Suppressor macrophage treated with lipopolysaccharide for 4 hours (primary cell): ENCODE results near the gene CCDC106.

Experiments used
- DNase-seq: peaks from one replicate; pipeline ENCODE4 v3.0.0-alpha.2; 2020

Gene CCDC106

DNA sequence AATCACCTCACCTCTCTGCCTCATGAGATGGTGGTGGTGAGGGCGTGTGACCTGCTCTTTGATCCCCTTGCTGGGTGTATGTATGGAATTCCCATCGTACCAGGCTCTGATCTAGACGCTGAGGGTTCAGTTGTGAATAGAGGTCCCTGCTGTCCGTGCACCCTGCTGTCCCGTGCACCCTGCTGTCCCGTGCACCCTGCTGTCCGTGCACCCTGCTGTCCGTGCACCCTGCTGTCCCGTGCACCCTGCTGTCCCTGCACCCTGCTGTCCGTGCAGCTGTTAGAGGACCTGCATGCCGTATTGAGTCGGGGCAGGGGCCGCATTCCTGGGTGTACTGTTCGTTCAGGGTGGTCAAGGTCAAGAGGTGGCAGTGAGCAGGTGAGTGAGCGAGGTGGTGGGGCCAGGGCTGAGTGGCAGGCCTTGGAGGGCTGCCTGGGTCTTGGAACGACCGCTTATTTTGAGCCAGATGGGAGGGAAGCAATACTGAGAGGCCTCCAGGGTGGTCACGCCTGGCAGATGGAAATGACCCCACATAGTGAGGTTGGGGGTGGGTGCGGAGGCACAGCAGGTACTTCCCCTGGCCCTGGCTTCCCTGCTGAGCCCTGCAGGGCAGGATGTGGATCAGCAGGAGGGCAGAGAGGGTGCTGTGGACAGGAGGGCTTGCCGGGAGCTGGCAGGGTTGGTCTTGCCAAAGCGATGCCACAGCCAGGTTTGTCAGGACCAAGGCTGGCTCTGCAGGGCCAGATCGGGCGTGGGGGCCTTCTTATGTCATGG lies 22.5 kb downstream of the CCDC106 start:
- no peak for DNase-seq

DNA sequence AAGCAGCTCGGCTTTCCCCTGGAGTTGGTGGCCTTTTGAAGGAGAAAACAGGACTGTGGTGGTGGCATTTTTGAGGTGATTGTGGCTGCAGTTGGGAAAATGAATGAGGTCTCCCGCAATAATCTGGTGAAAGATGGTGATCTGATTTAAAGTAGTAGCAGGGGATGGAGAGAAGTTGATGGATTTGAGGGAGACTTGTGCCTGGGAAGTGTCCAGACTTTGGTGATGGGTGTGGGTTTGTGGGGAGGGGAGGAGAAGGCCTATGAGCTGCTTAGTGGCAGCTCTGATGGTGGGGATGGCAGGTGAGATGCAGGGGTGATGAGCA lies 23.0 kb downstream of the CCDC106 start:
- no peak for DNase-seq

DNA sequence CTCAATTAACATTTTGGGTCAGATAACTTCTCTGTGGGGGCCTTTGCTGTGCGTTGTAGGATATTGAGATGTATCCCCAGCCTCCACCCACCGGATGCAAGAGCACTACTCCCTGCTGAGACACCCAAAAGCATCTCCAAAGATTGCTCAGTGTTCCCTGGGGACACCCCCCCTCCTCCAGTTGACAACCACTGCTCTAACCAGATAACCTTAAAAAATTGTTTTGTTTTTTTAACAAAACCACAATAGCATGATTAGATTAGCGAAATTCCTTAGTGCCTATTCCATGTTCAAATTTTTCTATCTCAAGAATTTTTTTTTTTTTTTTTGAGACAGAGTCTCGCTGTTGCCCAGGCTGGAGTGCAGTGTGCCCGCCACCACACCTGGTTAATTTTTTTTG lies 24.4 kb downstream of the CCDC106 start:
- no peak for DNase-seq

DNA sequence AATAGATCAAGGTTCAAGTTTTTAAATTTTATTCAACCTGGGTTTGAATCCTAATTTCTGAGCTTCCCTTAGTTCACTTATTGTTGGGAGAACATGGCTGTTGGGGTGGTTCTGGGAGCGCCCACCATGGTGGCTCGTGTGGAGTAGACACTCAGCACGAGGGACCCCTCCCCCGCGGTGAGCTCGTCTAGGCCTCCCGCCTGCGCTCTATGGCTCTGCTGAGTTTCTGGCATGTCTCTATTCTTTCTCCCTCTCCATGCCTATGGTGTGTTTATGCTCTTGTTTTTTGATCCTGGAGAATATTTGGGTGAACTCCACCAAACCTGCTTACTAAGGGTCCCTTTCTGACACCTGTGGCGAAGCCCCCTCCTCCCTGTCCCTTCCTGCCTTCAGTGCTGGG lies 25.5 kb downstream of the CCDC106 start:
- no peak for DNase-seq

DNA sequence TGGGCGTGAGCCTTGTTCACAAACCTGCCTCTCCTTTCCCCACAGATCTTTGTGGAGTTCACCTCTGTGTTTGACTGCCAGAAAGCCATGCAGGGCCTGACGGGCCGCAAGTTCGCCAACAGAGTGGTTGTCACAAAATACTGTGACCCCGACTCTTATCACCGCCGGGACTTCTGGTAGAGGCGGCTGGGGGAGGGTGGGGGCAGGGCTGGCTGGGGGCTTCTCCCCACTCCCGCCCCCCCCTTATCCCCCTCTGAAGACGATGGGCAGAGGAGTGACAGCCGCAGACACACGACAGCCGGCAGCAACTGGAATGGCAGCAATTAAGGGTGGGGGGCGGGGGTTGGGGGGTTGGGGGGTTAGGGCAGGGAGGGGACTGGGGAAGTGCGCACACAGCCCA lies 25.9 kb downstream of the CCDC106 start:
- no peak for DNase-seq

DNA sequence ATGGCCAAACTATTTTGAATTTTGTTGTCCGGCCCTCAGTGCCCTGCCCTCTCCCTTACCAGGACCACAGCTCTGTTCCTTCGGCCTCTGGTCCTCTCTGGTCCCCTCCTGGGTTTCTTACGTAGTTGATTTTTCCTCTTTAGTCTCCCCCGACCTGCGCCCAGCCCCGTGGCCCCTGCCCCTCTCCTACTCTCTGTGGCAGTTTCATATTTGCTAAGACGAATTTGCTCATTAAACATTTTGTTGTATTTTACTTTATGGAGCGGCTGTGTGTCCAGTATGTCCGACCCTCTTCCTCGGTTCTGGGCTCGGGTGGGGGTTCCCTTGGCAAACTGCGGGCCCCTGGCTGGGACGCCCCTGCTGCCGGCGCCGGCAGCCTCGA lies 26.4 kb downstream of the CCDC106 start:
- DNase-seq = no peak

DNA sequence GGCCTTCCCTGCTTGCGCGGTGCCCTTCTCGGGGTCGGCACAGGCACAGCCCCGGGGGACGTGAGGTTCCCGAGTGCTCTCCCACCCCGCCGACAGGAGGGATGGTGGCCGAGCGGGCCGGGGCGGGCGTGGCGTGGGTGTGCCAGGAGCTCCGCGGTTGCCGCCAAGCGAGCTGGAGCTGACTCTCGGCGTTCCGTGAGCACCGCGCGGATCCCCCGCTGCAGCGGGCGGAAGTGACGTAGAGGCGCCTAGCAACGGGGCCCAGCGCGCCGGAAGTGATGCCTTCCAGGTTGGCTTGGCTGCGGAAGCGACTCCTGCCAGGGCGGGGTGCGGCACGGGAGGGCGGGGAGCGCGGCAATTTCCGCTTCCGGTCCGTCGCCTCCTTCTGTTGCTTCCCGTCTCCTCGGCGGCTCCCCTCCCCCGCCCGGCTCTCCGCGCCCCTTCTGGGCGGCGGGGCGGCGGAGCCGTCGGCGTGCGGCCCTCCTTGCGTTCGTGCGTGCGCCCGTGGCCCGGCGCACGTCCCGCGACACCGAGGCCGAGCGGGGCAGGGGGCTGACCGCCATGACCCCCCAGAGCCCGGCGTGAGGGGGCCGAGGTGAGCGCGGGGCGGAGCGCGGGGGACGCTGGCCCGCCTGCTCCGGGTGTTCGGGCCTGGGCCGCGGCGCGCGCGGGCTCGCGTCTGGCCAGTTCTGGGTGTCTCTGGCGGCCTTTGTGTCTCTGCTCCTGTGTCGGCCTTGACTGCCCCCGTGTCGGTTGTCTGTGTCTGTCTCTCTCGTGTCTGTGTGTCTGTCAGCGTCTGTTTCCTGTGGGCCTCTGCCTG lies 27.0 kb downstream of the CCDC106 start, which contains the start of gene EPN1:
EPN1 (plus strand) TSS at position 386 of the 820 bp plus-strand sequence. CDS start 3,402 bp downstream, outside the sequence.
- DNase-seq = peak; percentile 98

DNA sequence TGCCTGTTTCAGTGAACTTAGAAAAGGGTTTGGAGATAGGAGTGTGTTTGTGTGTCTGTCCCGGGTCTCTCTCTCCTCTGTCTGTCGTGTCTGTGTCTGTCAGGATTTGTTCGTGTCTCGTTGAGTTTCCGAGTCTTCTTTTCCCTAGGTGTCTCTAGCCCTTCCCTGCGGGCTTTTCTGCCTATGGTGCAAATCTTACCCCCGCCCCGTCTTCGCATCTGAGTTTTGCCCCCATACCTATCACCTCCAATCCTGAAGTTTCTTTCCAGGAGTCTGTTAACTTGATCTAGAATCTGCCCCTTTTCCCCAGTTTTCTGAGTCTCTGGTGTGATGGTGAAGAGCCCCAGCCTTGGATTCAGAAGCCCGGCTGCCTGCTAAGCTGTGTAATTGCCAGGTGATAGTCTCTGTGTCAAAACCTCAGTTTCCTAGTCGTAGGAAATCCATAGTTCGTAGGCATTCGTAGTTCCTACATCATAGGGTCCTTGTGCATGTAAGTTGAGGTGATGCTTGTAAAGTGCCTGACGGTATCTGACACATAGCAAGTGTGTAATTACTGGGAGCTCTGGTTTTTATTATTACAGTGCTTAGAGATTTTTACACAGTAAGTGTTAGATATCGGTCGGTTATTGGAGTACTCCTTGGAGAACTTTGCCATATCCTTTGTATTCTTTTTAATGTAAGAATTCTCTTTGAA lies 27.8 kb downstream of the CCDC106 start:
- peak; percentile 25 for DNase-seq

DNA sequence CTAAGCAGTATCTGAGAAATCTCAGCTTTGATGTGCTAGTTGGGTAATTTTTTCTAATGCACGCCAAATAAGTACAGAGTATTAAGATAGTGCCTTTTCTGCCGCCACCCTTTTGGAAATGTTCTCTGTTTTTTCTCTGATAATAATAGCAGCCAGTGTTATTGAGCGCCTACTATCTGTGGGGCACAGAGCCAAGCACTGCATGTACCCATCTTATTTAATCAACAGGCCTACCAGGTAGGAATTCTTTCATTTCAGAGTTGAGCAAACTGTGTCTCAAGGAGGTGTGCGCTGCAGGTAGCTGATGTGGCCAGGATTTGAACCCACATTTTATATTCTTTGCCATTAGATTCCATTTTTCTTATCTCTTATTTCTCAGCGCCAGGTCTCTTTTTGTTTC lies 28.4 kb downstream of the CCDC106 start:
- DNase-seq = no peak

DNA sequence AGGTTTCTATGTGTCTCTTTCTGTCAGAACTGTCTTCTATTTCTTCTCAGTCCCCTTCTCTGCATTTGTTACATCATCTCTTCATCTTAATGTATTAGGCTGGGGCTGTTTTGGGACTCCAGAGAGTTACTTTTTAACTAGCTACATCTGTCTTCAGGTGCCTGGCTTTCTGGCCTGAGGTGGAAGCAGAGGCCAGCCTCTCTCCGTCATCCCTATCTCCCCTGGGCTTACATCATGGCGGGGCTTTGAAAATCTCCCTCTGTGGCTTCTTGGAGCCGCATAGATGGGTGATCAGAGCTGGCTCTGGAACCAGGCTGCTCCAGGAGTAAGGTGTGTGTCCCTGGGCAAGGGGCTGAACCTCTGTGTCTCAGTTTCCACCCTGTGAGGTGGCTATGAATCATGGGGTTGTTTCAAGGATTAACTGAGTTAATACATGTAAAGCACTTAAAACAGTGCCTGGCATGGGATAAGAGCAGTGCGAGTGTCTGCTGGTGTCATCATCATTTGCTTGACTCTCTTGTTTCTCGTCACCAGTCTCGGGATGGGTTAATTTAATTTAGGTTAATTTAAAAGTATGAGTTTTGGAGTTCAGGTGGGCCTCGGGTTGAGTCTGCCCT lies 29.0 kb downstream of the CCDC106 start:
- no peak for DNase-seq

DNA sequence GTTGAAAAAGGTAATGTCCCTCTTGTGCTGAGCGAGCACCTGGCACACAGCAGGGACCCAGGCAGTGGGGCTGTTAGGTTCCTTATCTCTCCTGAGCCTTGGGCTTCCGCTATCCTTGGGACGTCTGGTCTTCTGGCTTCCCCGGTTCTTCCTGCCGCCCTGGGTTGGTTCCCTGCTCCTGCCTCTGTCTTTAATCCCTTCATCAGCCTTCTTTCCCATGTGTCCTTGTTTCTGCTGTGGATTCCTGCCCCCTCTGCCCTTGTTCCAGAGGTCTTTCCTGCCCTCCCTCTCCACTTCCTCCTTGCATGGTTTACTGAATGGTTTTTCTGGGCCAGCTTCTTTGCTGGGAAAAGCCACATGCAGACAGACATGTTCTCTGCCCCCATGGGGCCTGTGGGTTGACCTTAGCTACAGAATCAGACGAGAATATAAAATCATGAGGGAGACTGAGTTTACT lies 29.6 kb downstream of the CCDC106 start:
- no peak for DNase-seq

DNA sequence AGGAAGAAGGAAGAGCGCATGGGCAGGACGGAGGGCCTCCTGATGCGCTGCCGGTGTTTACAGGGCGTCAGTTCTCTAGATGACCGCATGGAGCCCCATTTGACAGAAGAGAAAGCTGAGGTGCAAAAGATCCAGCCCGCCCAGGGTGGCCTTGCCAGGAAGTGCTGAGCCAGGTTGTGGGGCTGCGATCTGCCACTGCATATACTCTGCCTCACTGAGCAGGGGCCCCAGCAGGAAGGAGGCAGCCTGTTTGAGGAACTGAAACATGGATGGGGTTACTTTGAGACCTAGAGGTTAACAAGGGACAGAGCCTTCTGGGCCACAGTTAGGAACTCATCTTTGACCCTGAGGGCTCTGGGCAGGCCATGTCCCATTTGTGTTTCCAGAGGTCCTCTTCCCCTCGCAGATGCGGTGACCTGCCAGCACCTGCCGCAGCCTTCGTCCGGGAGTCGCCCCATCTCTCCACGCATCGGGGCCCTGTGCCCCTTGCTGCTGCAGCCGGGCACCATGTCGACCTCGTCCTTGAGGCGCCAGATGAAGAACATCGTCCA lies 30.2 kb downstream of the CCDC106 start:
- DNase-seq = peak; percentile 80

DNA sequence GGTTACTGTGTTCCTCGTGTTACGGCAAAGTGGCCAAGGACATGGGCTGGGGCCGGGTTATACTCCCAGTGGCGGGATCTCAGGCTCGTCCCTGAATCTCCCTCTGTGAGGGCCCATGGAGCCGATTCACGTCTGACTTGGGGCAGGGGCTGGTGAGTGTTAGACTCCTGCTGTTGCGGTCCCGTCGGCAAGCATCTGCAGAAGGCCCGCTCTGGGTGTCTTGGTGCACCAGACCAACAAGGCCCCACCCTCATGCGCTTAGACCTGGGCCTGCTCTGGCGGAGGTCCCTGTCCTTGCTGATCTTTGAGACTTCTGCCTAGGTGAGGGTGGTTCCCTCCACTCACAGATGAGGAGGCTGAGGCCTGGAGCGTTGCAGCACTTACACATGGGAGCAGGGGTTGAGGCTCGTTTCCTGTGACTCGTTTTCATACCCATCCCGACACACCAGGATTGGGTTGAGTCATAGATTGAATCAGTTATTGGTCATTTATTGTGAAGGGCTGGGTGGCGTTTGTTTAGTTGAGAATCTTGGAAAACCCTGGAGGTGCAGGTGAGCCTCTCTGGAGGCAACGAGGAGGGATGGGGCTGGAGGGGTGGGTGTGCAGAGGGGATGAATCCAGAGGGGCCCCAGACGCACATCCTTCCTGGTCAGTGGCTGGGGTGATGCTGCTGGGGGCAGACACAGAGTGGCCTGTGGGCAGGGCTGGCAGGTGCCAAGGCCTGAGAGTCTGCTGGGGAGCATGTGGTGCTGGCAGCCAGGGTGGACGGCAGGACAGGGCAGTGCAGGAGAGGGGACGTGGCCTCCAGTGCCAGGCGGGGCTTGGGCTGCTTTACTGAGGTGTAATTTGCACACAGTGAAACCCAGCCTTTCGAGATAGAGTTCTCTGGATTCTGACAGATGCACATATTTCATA lies 31.6 kb downstream of the CCDC106 start:
- DNase-seq = no peak

DNA sequence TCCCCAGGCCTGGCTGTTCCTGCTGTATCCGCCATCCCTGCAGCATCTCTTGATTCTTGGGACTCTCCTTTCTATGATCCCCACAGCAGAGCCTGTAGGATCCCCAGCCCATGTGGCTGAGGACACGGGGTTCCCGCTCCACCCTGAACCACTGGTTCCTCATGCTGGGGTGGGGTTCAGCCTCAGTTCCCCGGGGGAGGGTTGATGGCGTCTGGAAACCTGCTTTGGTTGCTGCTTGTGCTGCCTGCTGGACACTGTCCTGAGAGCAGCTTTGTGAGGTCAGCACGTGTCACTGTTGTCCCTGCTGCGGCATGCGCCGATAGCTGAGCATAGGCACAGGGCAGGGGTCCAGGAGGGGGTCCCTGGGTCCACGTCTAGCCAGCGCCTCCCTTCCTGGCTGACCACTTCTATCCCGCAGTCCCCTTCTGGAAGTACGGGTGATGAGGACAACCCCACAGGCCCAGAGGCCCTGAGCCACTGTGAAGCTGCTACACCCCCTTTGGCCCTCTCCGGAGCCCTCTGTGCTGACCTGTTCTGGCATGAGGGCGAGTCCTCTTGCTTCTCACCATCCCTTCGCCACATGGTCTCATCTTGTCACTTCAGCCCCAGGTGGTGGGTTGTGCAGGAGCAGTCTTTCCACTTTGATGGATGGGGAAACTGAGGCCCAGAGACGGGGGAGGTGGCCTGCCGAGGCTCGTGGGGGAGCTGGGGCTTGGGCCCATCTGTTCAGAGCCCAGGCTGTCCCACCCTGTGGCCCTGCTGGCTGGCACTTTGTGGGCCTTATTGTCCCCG lies 32.5 kb downstream of the CCDC106 start:
- no peak for DNase-seq

DNA sequence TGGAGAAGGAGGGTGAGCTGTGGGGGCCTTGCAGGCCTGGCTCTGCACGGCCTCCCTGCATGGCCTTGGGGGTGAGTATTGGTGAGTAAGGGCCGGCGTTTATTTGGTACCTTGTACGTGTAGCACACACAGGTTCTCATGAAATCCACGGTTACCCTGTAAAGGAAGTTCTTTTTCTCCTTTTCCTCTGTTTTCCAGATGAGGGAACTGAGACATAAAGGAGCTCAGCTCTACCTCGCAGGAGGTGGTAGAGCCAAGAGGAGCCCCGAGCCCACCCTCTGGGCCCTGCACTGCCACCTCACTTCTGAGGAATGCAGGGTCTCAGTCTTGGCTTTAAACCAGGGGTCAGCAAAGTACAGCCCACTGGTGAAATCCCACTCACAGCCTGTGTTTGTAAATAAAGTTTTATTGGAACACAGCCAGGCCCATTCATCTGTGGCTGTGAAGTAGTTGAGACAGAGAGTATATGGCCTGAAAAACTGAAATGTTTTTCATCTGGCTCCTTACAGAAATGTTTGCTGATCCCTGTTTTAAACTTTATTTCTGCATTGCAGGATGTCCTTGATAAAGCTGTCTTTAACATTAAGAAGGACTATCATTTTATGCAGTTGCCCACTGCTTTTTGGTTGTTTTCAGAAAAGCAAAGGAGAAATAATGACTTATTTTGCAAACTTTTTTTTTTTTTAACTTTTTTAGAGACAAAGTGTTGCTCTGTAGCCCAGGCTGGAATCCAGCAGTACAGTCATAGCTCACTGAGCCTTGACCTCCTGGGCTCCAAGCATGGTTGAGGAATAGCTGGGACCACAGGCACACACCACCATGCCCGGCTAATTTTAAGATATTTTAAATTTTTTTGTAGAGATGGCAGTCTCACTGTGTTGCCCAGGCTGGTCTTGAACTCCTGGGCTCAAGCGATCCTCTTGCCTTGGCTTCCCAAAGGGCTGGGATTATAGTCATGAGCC lies 33.4 kb downstream of the CCDC106 start:
- no peak for DNase-seq

DNA sequence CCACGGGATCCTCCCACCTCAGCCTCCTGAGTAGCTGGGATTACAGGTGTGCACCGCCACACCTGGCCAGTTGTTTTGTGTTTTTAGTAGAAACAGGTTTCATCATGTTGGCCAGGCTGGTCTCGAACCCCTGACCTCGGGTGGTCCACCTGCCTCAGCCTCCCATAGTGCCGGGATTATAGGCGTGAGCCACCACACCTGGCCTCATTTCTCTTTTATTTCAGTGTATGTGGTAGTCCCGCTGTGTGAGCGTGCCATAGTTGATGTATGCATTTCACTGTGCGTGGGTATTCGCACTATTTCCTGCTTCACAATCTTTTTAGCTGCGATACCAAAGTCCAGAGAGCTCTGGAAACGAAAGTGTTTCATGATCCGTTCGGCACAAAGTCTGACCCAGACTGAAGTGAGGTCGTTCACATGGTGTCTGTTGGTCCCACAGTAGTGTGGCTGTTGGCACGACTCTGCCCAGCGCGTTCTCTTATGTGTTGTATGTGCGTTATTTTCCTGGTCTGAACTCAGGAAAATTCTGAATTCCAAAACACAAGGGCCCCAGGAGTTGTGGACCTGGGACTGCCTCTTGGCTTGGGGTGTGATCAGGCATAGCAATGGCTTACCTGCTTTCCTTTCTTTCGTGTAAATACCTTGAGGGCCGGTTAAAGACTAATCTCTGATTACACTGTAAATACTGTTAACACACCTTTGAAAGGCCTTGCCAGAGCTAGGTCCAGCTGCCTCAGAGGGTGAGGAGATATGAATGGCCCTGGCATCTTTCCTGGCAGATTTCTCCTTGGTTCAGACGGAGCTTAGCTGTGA lies 35.6 kb downstream of the CCDC106 start:
- DNase-seq = no peak

DNA sequence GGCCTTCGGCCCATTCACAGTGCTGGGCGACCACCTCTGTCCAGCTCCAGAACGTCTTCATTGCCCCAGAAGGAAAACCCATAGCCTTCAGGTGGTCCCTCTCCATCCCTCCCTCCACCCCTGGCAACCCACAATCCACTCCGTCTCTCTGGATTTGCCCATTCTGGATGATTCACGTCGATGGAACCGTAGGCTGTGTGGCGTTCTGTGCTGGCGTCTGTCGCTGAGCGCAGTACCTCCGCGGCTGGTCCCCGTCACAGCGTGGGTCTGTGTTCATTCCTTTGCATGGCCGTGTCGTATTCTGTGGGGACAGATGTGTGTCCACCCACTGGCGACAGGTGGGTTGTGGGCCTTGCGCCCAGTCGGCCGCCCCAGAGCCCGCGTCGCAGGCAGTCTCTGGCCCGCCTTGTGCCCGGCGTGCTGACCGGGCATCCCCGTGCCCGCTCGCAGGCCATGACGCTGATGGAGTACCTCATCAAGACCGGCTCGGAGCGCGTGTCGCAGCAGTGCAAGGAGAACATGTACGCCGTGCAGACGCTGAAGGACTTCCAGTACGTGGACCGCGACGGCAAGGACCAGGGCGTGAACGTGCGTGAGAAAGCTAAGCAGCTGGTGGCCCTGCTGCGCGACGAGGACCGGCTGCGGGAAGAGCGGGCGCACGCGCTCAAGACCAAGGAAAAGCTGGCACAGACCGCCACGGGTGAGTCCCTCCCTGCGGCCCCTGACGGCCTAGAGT lies 37.1 kb downstream of the CCDC106 start:
- DNase-seq = no peak

DNA sequence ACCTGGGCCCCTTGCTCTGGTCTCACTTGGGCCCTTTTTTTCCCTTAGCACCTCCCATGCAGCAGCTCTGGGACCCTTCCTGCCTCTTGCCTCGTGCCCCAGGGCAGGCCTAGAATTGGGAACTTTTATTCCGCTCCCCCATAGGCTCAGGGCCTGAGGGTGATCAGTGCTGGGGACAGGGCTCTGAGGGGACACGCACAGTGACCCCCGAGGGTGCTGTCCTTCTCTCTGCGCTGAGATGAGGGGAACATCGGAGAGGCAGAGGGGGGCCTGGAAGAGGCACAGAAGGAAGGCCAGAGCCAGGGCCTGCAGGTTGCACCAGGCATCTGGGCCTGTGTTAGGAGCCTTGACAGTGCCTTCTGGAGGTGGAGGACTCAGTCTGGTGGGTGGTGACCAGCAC lies 37.8 kb downstream of the CCDC106 start:
- DNase-seq = no peak
